T-cell (primary cell): ENCODE measurements around the gene SERPINC1. TPM values are rescaled to one million over a fixed set of nuclear protein-coding genes. Genes with fewer than 3 reads are reported as not detected.

ENCODE experiments used
- ATAC-seq, 4 experiments: fragments of 200-7000 bp in 3 of 4; fragments of 150-1000 bp in 1 of 4; cut with Tn5 transposase; replicated peaks in 1 of 4; 1 replicate in 3 of 4; 2 replicates in 1 of 4; pipeline ENCODE4 v1.10.0; 2021; ENCODE audit warnings: moderate library complexity in 3 of 4, mild to moderate bottlenecking in 2 of 4, moderate number of reproducible peaks in 1 of 4
- CTCF ChIA-PET, 2 donors: fragments of 300-600 bp; sonication (Branson Sonifier 250); formaldehyde crosslinking; loops; one replicate each; lab custom pipeline; 2022; ENCODE audit warnings: antibody characterized with exemption in 2 of 2; lab: Charles Lee
- POLR2A ChIA-PET, 2 donors: fragments of 300-600 bp; sonication (Branson Sonifier 250); formaldehyde crosslinking; loops; one replicate each; lab custom pipeline; 2022; ENCODE audit warnings: antibody characterized with exemption in 2 of 2; lab: Charles Lee
- DNase-seq, 35 experiments: peaks; one replicate each; pipeline versions ENCODE4 v3.0.0 to v3.0.0-alpha.2; 2013 to 2023
- H3K27ac ChIP-seq: one replicate; pipeline ENCODE4 v1.5.1; 2013; ENCODE audit warnings: low read length
- H3K27me3 ChIP-seq, 2 experiments: replicated peaks in 1 of 2; 1 replicate in 1 of 2; 2 replicates in 1 of 2; pipeline versions ENCODE4 v1.6.1 to v1.7.0; 2013; ENCODE audit warnings: low read length in 1 of 2, mixed read lengths in 1 of 2; ENCODE audit not compliant: control insufficient read depth in 2 of 2, insufficient read depth in 2 of 2; ENCODE audit errors: extremely low read depth in 1 of 2
- H3K36me3 ChIP-seq, 2 donors: 1 replicate in 1 of 2; 2 replicates in 1 of 2; pipeline versions ENCODE4 v1.6.1 to v1.7.0; 2013; ENCODE audit warnings: low read length in 1 of 2; ENCODE audit not compliant: control insufficient read depth in 2 of 2, insufficient read depth in 1 of 2; ENCODE audit errors: extremely low read depth in 1 of 2
- H3K4me1 ChIP-seq, 2 experiments: 1 replicate in 1 of 2; 2 replicates in 1 of 2; pipeline versions ENCODE4 v1.6.1 to v1.7.0; 2013; ENCODE audit warnings: low read length in 2 of 2, mixed read lengths in 1 of 2; ENCODE audit not compliant: insufficient read depth in 2 of 2, control insufficient read depth in 1 of 2; ENCODE audit errors: extremely low read depth in 1 of 2
- H3K4me3 ChIP-seq, 2 donors: 1 replicate in 1 of 2; 2 replicates in 1 of 2; pipeline versions ENCODE4 v1.5.1 to v1.7.0; 2013; ENCODE audit warnings: mild to moderate bottlenecking in 2 of 2, low read length in 1 of 2, moderate library complexity in 1 of 2; ENCODE audit not compliant: control insufficient read depth in 1 of 2; ENCODE audit errors: extremely low read depth in 1 of 2
- H3K9me3 ChIP-seq: 2 replicates; pipeline ENCODE4 v1.7.0; 2013
- H3K27ac Mint-ChIP-seq, 2 donors: one replicate each; pipeline ENCODE4 v1.8.0; 2020 to 2021; ENCODE audit warnings: mild to moderate bottlenecking in 2 of 2, mixed read lengths in 2 of 2
- H3K27me3 Mint-ChIP-seq, 2 donors: one replicate each; pipeline ENCODE4 v1.8.0; 2021 to 2022; ENCODE audit warnings: mixed read lengths in 2 of 2
- H3K36me3 Mint-ChIP-seq: one replicate; pipeline ENCODE4 v1.8.0; 2021; ENCODE audit warnings: mixed read lengths
- H3K4me1 Mint-ChIP-seq, 3 donors: one replicate each; pipeline ENCODE4 v1.8.0; 2020 to 2022; ENCODE audit warnings: mixed read lengths in 3 of 3, mild to moderate bottlenecking in 1 of 3
- H3K4me3 Mint-ChIP-seq, 3 donors: one replicate each; pipeline ENCODE4 v1.8.0; 2020 to 2022; ENCODE audit warnings: mild to moderate bottlenecking in 3 of 3, mixed read lengths in 3 of 3, moderate library complexity in 3 of 3
- H3K9me3 Mint-ChIP-seq, 3 donors: one replicate each; pipeline ENCODE4 v1.8.0; 2020 to 2022; ENCODE audit warnings: mixed read lengths in 3 of 3
- WGBS: methylation state at CpG from one replicate; pipeline ENCODE4 v1.1.5; 2013; ENCODE audit warnings: missing lambda C conversion rate; ENCODE audit not compliant: insufficient coverage; 5-methylcytosine and 5-hydroxymethylcytosine counted together
- total RNA-seq, 35 experiments: library from RNA in 6 of 35; stranded (reverse) in 6 of 35; fragments of 120-200 nt in 1 of 35; gene quantifications; one replicate each; pipeline versions ENCODE4 v1.2.1 to v1.2.4 and lab custom pipeline; 2013 to 2026

Gene SERPINC1
- total RNA-seq, 5 donors from 2014 or later (not counting 1 experiment from before 2014, with no cell fraction given) = 0.72 to 1.3 (median 0.95) TPM; not detected in 2

DNA sequence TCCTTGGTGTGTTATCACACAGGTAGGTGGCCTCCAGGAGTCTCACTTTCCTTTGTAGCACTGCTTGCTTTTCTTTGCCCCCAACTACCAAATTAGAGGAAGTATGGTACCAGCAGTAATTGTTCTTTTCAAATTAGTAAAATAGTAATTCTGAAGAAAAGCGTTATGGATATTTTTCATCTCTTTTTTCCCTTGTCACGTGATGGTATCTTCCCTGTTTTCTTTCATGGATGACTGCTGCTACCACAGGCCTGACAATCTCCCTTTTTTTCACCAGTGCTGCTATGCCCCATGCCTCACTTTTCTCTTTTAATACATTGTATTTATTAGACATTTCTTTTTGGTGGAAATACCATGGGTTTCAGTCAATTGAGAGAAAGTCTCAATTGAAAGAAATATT lies 45.6 kb downstream of the SERPINC1 start:
- DNase-seq (no peak), ATAC-seq (no peak)
- Mint-ChIP-seq H3K36me3 (peaks cover 29% of the 10 kb centered on the region), H3K27me3 (no peaks in the 10 kb centered on the region), H3K4me3 (peak overlapping the region in 2 of 3 donors; percentile 6 to 92), H3K9me3 (no peaks in the 10 kb centered on the region), H3K27ac (peak overlapping the region; percentile 87 to 88), H3K4me1 (peaks cover 54 to 62% (median 59%) of the 10 kb centered on the region in 3 donors)
- POLR2A ChIA-PET = no interaction called here
- Histone ChIP-seq H3K36me3 (peaks cover 2 to 25% of the 10 kb centered on the region in 2 donors), H3K9me3 (no peaks in the 10 kb centered on the region), H3K4me1 (peaks cover 12 to 41% of the 10 kb centered on the region in 2 experiments), H3K27me3 (no peaks in the 10 kb centered on the region), H3K4me3 (no peak overlapping the region), H3K27ac (peak overlapping the region; percentile 93)
- no CpG with 5 or more reads among the region's 2 CpGs for WGBS
- CTCF ChIA-PET = no interaction called here

DNA sequence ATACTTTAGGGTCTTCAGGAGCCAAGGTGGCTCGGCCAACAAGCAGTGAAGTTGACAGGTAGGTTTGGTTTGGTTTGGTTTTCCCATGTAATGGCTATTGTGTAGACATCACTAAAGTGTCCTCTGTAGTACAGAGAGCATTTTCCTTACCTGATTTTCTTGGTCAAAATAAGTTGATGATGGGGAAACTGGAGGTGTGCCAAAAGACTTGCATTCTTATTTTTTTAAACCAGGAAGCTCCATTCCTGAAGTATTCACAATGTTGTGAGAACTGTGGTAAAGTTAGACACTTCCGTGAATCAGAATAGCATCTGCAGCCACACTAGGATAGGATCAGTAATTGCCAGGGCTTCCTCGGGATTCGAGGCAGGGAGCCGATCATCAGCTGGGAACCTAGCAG lies 46.0 kb downstream of the SERPINC1 start:
- Histone ChIP-seq H3K27ac (peak overlapping the region; percentile 93), H3K4me3 (no peak overlapping the region), H3K27me3 (no peaks in the 10 kb centered on the region), H3K9me3 (no peaks in the 10 kb centered on the region), H3K36me3 (peaks cover 2 to 28% of the 10 kb centered on the region in 2 donors), H3K4me1 (peaks cover 16 to 41% of the 10 kb centered on the region in 2 experiments)
- H3K36me3 Mint-ChIP-seq = peaks cover 30% of the 10 kb centered on the region
- H3K27me3 Mint-ChIP-seq = no peaks in the 10 kb centered on the region
- ChIA-PET POLR2A (no interaction called here), CTCF (interaction anchor here in 1 of 2 donors (1.1 kb wide), 1 partner anchor 453 kb away, joined by 3 read pairs; no protein-coding TSS in a partner anchor)
- no peak for DNase-seq
- peak overlapping the region; percentile 87 to 88 for H3K27ac Mint-ChIP-seq
- peak overlapping the region in 2 of 3 donors; percentile 57 to 92 for H3K4me3 Mint-ChIP-seq
- no peaks in the 10 kb centered on the region for H3K9me3 Mint-ChIP-seq
- WGBS = no CpG with 5 or more reads among the region's 5 CpGs
- ATAC-seq = no peak
- H3K4me1 Mint-ChIP-seq = peaks cover 58 to 66% (median 63%) of the 10 kb centered on the region in 3 donors

DNA sequence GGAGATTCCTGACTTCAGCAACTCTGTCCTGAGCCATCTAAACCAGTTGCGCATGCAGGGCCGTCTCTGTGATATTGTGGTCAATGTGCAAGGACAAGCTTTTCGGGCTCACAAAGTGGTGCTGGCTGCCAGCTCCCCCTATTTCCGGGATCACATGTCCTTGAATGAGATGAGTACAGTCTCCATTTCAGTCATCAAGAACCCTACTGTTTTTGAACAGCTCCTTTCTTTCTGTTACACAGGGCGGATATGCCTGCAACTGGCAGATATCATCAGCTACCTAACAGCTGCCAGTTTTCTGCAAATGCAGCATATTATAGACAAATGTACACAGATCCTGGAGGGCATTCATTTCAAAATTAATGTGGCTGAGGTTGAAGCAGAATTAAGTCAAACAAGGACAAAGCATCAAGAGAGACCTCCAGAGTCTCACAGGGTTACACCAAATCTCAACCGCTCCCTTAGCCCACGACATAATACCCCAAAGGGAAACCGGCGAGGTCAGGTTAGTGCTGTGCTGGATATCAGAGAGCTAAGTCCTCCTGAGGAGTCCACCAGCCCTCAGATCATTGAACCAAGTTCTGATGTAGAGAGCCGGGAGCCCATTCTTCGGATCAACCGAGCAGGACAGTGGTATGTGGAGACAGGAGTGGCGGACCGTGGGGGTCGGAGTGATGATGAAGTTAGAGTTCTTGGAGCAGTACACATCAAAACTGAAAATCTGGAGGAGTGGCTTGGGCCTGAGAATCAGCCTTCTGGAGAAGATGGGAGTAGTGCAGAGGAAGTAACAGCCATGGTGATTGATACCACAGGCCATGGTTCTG lies 46.7 kb downstream of the SERPINC1 start:
- Histone ChIP-seq H3K4me1 (peaks cover 22 to 41% of the 10 kb centered on the region in 2 experiments), H3K4me3 (peak overlapping the region in 1 of 2 donors; percentile 2), H3K9me3 (no peaks in the 10 kb centered on the region), H3K36me3 (peaks cover 8 to 29% of the 10 kb centered on the region in 2 donors), H3K27ac (peak overlapping the region; percentile 93), H3K27me3 (no peaks in the 10 kb centered on the region)
- ATAC-seq (no peak), DNase-seq (peak in 23 of 35 experiments; percentile 7 to 62 (median 17))
- ChIA-PET POLR2A (interaction anchor here (0.6 to 0.8 kb wide), 4 partner anchors 106 to 1153 kb away, joined by 3 to 6 read pairs (median 5); no protein-coding TSS in a partner anchor), CTCF (interaction anchor here in 1 of 2 donors (1.1 kb wide), 1 partner anchor 453 kb away, joined by 3 read pairs; no protein-coding TSS in a partner anchor)
- peak overlapping the region; percentile 56 to 92 (median 57) for H3K4me3 Mint-ChIP-seq
- peak overlapping the region; percentile 87 to 88 for H3K27ac Mint-ChIP-seq
- H3K27me3 Mint-ChIP-seq = no peaks in the 10 kb centered on the region
- peaks cover 64 to 70% (median 68%) of the 10 kb centered on the region in 3 donors for H3K4me1 Mint-ChIP-seq
- peaks cover 31% of the 10 kb centered on the region for H3K36me3 Mint-ChIP-seq
- 53% methylated on average over 11 of the region's 15 CpGs for whole genome bisulfite sequencing
- no peaks in the 10 kb centered on the region for H3K9me3 Mint-ChIP-seq

DNA sequence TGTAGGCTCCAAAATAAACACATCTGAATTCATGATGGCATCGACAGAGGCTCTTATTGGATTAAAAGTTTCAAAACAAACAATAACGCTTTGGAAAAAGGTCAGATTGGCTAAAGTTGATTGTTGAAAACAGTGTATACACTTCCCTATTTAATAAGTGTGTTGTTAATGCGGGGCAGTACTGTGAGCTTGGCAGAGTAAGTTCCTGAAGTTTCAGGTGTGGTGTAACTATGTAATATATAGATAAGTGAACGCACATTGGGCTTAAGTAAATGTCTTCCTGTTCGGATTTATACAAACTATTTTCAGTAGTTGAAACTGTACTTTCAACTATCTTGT lies 48.1 kb downstream of the SERPINC1 start:
- peaks cover 75 to 82% (median 81%) of the 10 kb centered on the region in 3 donors for H3K4me1 Mint-ChIP-seq
- H3K27me3 ChIP-seq = no peaks in the 10 kb centered on the region
- POLR2A ChIA-PET = interaction anchor here (0.5 to 1.9 kb wide), 7 partner anchors 23 to 1336 kb away, joined by 3 to 10 read pairs (median 4); partner anchors contain the start of gene SUCO (in 1 of the 2)
- no peaks in the 10 kb centered on the region for H3K9me3 Mint-ChIP-seq
- no peaks in the 10 kb centered on the region for H3K27me3 Mint-ChIP-seq
- H3K36me3 Mint-ChIP-seq = peaks cover 38% of the 10 kb centered on the region
- peak overlapping the region; percentile 97 to 98 for H3K27ac Mint-ChIP-seq
- ATAC-seq = no peak
- peaks cover 24 to 45% of the 10 kb centered on the region in 2 experiments for H3K4me1 ChIP-seq
- peak overlapping the region; percentile 83 to 94 for H3K4me3 ChIP-seq
- no peak for DNase-seq
- H3K36me3 ChIP-seq = peaks cover 13 to 34% of the 10 kb centered on the region in 2 donors
- H3K9me3 ChIP-seq = no peaks in the 10 kb centered on the region
- H3K4me3 Mint-ChIP-seq = peak overlapping the region; percentile 92 to 96 (median 95)
- CTCF ChIA-PET = interaction anchor here (0.9 to 1.2 kb wide), 4 partner anchors 45 to 439 kb away, joined by 3 to 5 read pairs (median 4); partner anchors contain the start of gene DARS2 (in 1 of the 2)
- no CpG with 5 or more reads among the region's 5 CpGs for WGBS
- H3K27ac ChIP-seq = peak overlapping the region; percentile 93

DNA sequence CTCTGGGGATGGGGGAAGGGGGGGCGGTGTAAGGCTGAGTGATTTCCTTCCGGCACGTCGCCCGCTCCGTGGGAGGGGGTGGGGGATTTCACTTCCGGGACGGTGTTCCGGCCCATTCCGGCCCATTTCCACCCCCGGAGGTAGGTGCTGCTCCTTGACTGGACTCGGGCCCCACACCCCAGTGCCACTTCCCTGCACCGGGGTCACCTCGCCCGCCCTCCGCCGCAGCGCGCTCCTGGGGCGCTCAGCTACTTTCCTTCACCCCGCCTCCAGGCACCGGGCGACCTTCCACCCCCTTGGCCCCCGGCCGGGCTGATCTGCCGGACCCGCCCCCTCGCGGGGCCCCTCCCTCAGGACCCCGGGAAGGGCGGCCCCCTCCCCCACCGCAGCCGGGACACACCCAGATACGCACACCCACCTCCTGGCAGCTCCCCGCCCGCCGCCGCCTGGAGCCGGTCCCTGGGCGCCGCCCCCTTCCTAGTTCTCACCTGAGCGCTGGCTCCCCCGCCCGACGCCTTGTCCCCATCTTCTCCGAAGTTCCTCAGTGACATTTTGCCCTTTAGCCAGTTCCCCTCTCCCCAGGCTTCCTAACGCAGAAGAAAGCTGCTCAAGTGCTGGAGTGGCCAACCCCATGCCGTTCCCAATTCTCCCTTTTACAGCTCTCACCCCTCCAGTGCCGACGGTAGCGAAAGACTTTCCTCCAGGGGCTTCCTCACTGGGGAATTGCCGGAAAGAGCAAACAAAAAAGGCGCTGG lies 48.7 kb downstream of the SERPINC1 start, which contains the start of gene ZBTB37:
Gene ZBTB37, plus strand, starts transcription at position 115 of the 755 bp plus-strand sequence. CDS start 1,846 bp downstream, outside the sequence.
- Histone ChIP-seq H3K27me3 (no peaks in the 10 kb centered on the region), H3K9me3 (no peaks in the 10 kb centered on the region), H3K27ac (peak within 1 kb of the TSS; percentile 93), H3K4me3 (peak within 1 kb of the TSS; percentile 83 to 94), H3K4me1 (peaks cover 24 to 45% of the 10 kb centered on the region in 2 experiments), H3K36me3 (peaks cover 11 to 40% of the 10 kb centered on the region in 2 donors)
- peak within 1 kb of the TSS; percentile 97 to 98 for H3K27ac Mint-ChIP-seq
- ChIA-PET POLR2A (interaction anchor here (0.5 to 1.9 kb wide), 12 partner anchors 98 to 1829 kb away, joined by 3 to 10 read pairs (median 4); partner anchors contain the start of genes KLHL20 (in 1 of the 2) and SUCO (in 1 of the 2)), CTCF (interaction anchor here (0.9 to 1.2 kb wide), 5 partner anchors 44 to 439 kb away, joined by 3 to 5 read pairs (median 4); partner anchors contain the start of gene DARS2 (in 1 of the 2))
- 0% methylated on average over 48 of the region's 53 CpGs for WGBS
- peak within 1 kb of the TSS; percentile 92 to 96 (median 95) for H3K4me3 Mint-ChIP-seq
- no peaks in the 10 kb centered on the region for H3K9me3 Mint-ChIP-seq
- DNase-seq (peak; percentile 64 to 90 (median 76)), ATAC-seq (peak; percentile 60 to 67 (median 65))
- no peaks in the 10 kb centered on the region for H3K27me3 Mint-ChIP-seq
- H3K4me1 Mint-ChIP-seq = peaks cover 78 to 87% (median 83%) of the 10 kb centered on the region in 3 donors
- H3K36me3 Mint-ChIP-seq = peaks cover 42% of the 10 kb centered on the region
